Activated naive CD4-positive, alpha-beta T cell treated with anti-CD3 and anti-CD28 coated beads for 36 hours (primary cell): ENCODE results near the gene USH2A. TPM values are rescaled to one million over a fixed set of nuclear protein-coding genes. Genes with fewer than 3 reads are reported as not detected.

Source experiments
- CTCF ChIA-PET: fragments of 350-600 bp; sonication (Branson Sonifier 250); formaldehyde crosslinking; loops from one replicate; lab custom pipeline; 2021; ENCODE audit warnings: antibody characterized with exemption; lab: Charles Lee
- DNase-seq: peaks from one replicate; pipeline ENCODE4 v3.0.0-alpha.2; 2020
- H3K27ac Mint-ChIP-seq: one replicate; pipeline ENCODE4 v1.8.0; 2021; ENCODE audit warnings: mild to moderate bottlenecking, mixed read lengths
- H3K27me3 Mint-ChIP-seq: one replicate; pipeline ENCODE4 v1.8.0; 2021; ENCODE audit warnings: low read depth, mixed read lengths
- H3K36me3 Mint-ChIP-seq: one replicate; pipeline ENCODE4 v1.8.0; 2021; ENCODE audit warnings: low read depth, mixed read lengths
- H3K4me1 Mint-ChIP-seq: one replicate; pipeline ENCODE4 v1.8.0; 2021; ENCODE audit warnings: low read depth, mixed read lengths
- H3K4me3 Mint-ChIP-seq: one replicate; pipeline ENCODE4 v1.8.0; 2021; ENCODE audit warnings: mild to moderate bottlenecking, moderate library complexity, mixed read lengths
- H3K9me3 Mint-ChIP-seq: one replicate; pipeline ENCODE4 v1.8.0; 2021; ENCODE audit warnings: mixed read lengths
- intact Hi-C: fragments of 100-400 bp; cut with micrococcal nuclease; formaldehyde crosslinking; loops from one replicate; pipeline ENCODE4 v1.15.1; 2023
- total RNA-seq, 2 experiments: library from RNA; stranded (reverse); gene quantifications; one replicate each; pipeline ENCODE4 v1.2.3, GENCODE V29; 2021

The USH2A gene, protein sequence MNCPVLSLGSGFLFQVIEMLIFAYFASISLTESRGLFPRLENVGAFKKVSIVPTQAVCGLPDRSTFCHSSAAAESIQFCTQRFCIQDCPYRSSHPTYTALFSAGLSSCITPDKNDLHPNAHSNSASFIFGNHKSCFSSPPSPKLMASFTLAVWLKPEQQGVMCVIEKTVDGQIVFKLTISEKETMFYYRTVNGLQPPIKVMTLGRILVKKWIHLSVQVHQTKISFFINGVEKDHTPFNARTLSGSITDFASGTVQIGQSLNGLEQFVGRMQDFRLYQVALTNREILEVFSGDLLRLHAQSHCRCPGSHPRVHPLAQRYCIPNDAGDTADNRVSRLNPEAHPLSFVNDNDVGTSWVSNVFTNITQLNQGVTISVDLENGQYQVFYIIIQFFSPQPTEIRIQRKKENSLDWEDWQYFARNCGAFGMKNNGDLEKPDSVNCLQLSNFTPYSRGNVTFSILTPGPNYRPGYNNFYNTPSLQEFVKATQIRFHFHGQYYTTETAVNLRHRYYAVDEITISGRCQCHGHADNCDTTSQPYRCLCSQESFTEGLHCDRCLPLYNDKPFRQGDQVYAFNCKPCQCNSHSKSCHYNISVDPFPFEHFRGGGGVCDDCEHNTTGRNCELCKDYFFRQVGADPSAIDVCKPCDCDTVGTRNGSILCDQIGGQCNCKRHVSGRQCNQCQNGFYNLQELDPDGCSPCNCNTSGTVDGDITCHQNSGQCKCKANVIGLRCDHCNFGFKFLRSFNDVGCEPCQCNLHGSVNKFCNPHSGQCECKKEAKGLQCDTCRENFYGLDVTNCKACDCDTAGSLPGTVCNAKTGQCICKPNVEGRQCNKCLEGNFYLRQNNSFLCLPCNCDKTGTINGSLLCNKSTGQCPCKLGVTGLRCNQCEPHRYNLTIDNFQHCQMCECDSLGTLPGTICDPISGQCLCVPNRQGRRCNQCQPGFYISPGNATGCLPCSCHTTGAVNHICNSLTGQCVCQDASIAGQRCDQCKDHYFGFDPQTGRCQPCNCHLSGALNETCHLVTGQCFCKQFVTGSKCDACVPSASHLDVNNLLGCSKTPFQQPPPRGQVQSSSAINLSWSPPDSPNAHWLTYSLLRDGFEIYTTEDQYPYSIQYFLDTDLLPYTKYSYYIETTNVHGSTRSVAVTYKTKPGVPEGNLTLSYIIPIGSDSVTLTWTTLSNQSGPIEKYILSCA (N-terminal part only)
- total RNA-seq, result not detected

DNA sequence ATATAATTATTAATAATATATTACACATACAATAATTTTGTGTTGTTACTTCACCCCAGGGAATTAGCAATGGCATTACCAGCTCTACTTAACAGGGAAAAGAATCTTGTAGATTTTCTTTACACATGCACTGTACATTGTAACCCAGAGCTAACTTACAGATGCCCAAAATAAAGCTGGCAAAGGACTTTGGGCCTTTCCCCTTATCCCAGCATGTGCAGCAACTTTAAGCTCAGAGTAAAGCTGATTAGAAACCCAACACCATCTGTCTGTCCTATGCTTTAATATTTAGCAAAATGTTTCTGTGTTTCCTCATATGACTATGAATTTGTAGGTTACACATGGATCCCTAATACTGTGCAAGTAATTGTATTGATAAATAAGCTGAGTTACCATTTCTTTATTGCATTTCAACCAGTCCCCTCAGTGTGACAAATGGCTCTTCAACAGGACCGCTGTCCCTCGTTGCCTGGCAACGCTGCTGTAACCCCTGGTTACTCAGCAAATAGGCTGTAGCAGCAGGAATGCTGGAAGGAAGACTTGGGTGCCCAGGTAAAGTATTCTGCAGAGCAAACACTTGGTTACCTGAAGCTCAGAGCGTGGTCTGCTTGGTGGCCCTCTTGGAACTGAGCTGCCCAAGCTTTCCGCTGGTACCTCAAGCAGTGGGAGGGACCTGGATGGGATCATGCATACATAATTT, at the start of gene USH2A:
USH2A (minus strand) TSS at position 628 of the 700 bp plus-strand sequence. CDS start 1,112 bp downstream, outside the sequence.
- H3K9me3 Mint-ChIP-seq, result no peaks in the 10 kb centered on the region
- no peaks in the 10 kb centered on the region for H3K27me3 Mint-ChIP-seq
- H3K27ac Mint-ChIP-seq, result no peak within 1 kb of the TSS
- no peaks in the 10 kb centered on the region for H3K4me1 Mint-ChIP-seq
- H3K36me3 Mint-ChIP-seq, result no peaks in the 10 kb centered on the region
- DNase-seq, result no peak
- no peak within 1 kb of the TSS for H3K4me3 Mint-ChIP-seq
- intact Hi-C loops, result no loop called here
- CTCF ChIA-PET, result no interaction called here

DNA sequence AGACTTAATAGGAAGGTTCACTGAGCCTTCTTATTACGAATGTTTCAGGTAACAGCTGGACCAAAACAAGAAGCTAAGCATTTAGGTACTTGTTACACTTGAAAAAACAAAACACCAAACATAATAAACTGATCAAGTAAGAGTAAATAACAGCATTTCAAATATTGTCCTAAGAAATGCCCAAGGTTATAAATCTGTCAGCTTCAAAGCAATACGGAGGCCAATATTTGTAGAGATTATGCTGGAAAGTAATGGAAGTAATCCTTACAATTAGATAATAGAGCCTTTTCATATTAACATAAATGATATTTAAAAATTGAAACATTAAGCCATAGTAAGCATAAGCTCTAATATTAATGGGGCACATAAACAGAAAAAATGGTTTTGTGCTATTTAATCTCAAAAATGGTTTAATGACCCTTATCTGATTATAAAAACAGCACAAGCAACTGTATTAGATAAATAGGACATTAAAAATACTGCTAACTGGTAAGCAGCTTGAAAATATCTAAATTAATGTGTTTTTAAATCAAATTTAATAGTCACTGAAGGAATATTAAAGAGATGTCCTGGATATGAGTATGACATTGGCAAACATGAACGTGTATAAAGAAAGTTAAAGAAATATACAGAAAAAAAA, 43.0 kb upstream of the USH2A start:
- H3K36me3 Mint-ChIP-seq, result no peaks in the 10 kb centered on the region
- intact Hi-C loops, result no loop called here
- DNase-seq, result no peak
- H3K4me3 Mint-ChIP-seq, result no peak overlapping the region
- H3K9me3 Mint-ChIP-seq, result no peaks in the 10 kb centered on the region
- H3K27me3 Mint-ChIP-seq, result no peaks in the 10 kb centered on the region
- no peak overlapping the region for H3K27ac Mint-ChIP-seq
- H3K4me1 Mint-ChIP-seq, result no peaks in the 10 kb centered on the region
- CTCF ChIA-PET, result no interaction called here

DNA sequence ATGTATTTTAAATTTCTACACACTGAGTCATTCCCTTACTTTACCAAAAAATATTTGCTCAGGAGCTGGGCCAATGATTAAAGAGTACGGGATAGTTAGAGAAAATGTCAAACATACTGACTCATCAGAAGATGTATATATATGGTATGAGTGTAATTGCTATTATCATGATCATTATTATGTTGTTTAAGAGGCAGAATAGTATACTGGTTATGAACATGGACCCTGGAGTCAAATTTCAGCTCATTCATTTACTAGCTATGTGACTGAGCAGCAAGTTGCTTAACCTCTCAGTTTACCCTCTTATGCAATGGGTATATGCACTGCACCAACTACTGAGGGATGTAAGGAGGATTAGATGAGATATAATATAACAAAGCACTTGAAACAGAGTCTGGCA, 41.2 kb upstream of the USH2A start:
- H3K4me1 Mint-ChIP-seq, result no peaks in the 10 kb centered on the region
- intact Hi-C loops, result no loop called here
- no peaks in the 10 kb centered on the region for H3K36me3 Mint-ChIP-seq
- H3K27ac Mint-ChIP-seq, result no peak overlapping the region
- CTCF ChIA-PET, result no interaction called here
- DNase-seq, result no peak
- no peaks in the 10 kb centered on the region for H3K27me3 Mint-ChIP-seq
- H3K9me3 Mint-ChIP-seq, result no peaks in the 10 kb centered on the region
- no peak overlapping the region for H3K4me3 Mint-ChIP-seq

DNA sequence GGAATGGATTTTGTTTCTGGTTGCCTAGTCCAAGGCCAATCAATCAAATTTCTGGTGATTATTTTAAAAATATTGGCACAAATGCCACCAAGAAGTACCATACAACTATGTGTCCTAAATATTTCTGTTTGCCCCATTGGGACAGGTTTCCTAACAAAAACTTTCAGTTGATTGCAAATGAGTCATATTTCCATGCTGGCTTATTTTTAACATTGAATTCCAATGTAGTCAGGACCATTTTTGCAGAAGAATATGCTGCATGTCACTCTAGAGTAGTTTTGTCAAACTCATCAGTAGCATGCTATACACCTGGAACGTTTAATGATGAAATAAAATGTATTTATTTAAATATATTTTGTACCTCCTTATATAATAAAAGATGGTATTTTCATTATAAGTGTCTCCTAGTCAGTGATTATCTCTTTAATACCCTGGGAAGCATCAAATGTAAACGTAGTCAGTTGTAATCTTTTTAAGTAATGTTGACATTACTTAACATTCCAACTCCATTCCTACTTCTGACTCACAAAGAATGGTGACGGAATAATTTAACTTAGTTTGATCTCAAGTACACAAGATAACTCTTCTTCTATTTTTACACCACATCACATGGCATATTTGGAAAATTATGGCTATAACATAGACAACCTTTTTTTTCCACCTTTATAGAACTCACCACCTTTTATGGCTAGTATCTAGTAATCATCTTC, 39.0 kb upstream of the USH2A start:
- Mint-ChIP-seq H3K4me1 (no peaks in the 10 kb centered on the region), H3K4me3 (no peak overlapping the region), H3K9me3 (no peaks in the 10 kb centered on the region), H3K27ac (no peak overlapping the region), H3K27me3 (no peaks in the 10 kb centered on the region), H3K36me3 (no peaks in the 10 kb centered on the region)
- CTCF ChIA-PET, result no interaction called here
- intact Hi-C loops, result no loop called here
- DNase-seq, result no peak

DNA sequence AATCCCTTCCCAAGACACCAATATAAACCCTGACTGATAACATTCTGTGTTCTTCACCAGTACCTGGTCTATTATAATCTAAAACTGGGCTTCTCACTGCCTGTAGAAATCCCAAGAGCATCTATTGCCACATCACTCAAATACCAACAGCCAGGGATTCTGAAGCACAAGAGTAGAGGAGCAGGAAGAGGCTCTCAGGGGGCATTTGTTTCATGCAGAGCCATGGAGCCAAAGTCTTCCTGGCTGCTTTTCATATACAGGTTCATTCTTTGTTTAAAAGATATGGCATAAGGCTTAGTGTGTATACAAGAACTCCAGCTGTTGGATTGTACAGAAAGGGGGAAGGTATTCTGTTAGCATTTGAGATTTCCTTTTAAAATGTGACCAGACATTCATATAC, 38.2 kb upstream of the USH2A start:
- no peak overlapping the region for H3K4me3 Mint-ChIP-seq
- H3K4me1 Mint-ChIP-seq, result no peaks in the 10 kb centered on the region
- no peak overlapping the region for H3K27ac Mint-ChIP-seq
- H3K9me3 Mint-ChIP-seq, result no peaks in the 10 kb centered on the region
- CTCF ChIA-PET, result no interaction called here
- intact Hi-C loops, result no loop called here
- H3K27me3 Mint-ChIP-seq, result no peaks in the 10 kb centered on the region
- no peaks in the 10 kb centered on the region for H3K36me3 Mint-ChIP-seq
- no peak for DNase-seq

DNA sequence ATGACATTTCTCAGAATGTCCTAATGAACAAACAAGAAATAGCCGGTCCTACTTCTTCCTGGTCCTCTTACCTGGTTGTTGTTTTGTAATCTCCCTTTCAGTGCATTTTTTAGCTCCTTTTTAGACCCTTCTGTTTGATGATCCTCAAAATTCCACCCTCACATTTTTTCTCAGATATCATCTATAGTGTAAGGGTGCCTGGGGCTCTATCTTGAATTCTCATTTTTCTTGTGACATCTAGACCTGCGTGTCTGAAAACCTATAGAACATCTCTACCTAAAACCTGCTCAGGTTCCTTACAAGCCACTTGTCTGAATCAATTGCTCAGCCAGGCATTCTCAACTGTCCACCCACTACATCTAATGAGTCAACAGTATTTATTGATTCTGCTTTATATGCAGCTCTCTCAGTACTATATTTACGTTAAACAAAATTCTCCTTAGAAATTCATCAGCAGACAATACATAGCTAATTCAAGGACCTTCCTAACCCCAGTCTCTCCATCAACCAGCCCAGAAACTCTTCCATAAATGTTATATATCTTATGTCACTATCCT, 36.5 kb upstream of the USH2A start:
- Mint-ChIP-seq H3K36me3 (no peaks in the 10 kb centered on the region), H3K27ac (no peak overlapping the region), H3K4me1 (no peaks in the 10 kb centered on the region), H3K4me3 (no peak overlapping the region), H3K9me3 (no peaks in the 10 kb centered on the region), H3K27me3 (no peaks in the 10 kb centered on the region)
- intact Hi-C loops, result no loop called here
- no peak for DNase-seq
- CTCF ChIA-PET, result no interaction called here

DNA sequence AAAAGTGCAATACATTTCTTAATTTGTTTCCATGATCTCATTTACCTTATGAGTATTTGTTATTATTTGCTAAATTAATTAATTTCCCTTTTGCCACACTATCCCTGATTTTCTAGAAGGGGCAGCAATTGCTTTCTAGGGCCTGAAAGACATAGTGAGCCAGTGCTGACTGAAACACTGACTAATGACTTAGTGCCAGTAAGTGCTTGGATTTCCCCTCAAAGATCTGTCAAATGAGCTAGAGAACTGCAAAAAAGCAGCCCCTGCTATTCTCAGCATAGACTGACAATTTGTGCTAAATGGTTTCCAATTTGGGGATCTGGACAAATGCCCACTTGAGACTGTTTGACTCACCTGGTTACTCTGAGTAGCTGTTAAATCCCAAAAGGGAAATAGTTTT, 35.6 kb upstream of the USH2A start:
- CTCF ChIA-PET, result no interaction called here
- no peaks in the 10 kb centered on the region for H3K4me1 Mint-ChIP-seq
- intact Hi-C loops, result no loop called here
- H3K9me3 Mint-ChIP-seq, result peaks cover 2% of the 10 kb centered on the region
- no peaks in the 10 kb centered on the region for H3K36me3 Mint-ChIP-seq
- no peak overlapping the region for H3K4me3 Mint-ChIP-seq
- no peak for DNase-seq
- no peak overlapping the region for H3K27ac Mint-ChIP-seq
- H3K27me3 Mint-ChIP-seq, result no peaks in the 10 kb centered on the region

DNA sequence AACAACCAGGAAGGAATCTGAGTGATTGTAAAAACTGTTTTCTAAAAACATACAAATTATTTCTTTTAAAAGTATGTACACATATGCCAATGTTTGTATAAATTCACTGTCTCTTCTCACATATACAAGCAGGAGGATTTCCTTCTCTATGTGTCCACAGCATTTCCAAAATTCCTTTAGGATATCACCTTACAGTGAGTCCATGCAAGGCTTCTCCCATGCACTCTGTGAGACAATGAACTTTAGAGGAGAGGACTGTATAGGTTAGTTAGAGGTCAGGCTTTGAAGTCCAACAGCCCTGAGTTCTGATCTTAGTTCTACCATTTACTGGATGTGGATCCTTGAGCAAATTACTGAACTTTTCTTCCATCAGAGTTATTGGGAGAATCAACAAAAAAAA, 34.1 kb upstream of the USH2A start:
- Mint-ChIP-seq H3K9me3 (peaks cover 7% of the 10 kb centered on the region), H3K4me3 (no peak overlapping the region), H3K27ac (no peak overlapping the region), H3K36me3 (no peaks in the 10 kb centered on the region), H3K27me3 (no peaks in the 10 kb centered on the region), H3K4me1 (no peaks in the 10 kb centered on the region)
- intact Hi-C loops, result no loop called here
- CTCF ChIA-PET, result no interaction called here
- no peak for DNase-seq

DNA sequence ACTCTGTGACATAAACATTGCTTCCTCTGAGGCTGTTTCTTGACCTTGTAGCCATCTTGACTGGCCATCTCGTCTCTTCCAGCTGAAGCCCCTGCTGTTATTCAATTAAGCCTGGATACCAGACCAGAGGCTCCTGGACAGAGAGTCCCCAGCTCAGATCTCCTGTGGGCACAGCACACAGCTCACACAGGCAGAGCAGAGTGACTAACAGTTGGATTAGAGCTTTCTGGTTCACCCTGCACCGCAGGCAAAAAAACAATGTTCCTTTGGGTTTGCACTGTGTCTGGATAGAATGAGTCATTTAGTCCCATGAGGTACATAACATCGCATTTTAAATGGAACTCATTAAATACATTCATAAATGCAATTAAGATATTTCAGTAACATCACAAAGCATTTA, 33.4 kb upstream of the USH2A start:
- H3K9me3 Mint-ChIP-seq, result peaks cover 7% of the 10 kb centered on the region
- no peaks in the 10 kb centered on the region for H3K36me3 Mint-ChIP-seq
- DNase-seq, result no peak
- intact Hi-C loops, result no loop called here
- H3K4me1 Mint-ChIP-seq, result no peaks in the 10 kb centered on the region
- no peak overlapping the region for H3K4me3 Mint-ChIP-seq
- H3K27me3 Mint-ChIP-seq, result no peaks in the 10 kb centered on the region
- CTCF ChIA-PET, result no interaction called here
- no peak overlapping the region for H3K27ac Mint-ChIP-seq

DNA sequence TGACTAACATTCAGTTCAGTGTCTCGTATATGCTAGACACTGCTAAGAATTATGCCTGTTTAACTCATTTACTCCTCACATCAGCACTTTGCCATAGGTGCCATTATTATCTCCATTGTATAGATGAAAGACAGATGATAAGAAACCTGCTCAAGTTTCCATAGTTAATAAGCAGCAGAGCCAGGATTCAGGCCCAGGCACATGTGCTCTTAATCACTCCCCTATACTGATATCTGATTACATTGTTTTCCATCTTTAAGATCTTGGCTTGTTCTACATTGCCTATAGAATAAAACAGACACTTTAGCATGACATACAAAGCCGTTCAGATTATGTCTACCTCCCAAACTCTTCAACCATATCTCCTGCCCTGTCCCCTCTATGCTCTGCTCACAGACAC, 30.5 kb upstream of the USH2A start:
- Mint-ChIP-seq H3K4me3 (no peak overlapping the region), H3K9me3 (peaks cover 9% of the 10 kb centered on the region), H3K4me1 (no peaks in the 10 kb centered on the region), H3K36me3 (no peaks in the 10 kb centered on the region), H3K27me3 (no peaks in the 10 kb centered on the region), H3K27ac (no peak overlapping the region)
- intact Hi-C loops, result no loop called here
- DNase-seq, result no peak
- CTCF ChIA-PET, result no interaction called here

DNA sequence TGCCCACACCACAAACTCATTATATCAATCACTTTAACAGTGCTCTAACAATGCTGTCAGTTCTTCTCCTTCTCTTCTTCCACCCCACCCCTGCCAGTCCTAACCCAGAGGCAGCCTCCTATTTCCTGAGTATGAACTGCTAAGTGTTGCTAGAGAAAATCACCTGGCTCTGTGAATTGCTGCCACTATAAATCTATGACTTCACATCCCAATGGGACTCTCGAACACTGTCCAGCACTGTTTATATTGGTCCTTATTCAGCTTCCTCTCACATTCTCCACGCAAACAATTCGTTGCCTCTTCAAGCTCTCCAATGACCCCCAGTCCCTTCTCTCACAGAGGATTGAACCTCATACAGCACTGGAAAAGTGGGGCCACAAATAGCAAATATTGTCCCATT, 27.0 kb upstream of the USH2A start:
- no peak for DNase-seq
- Mint-ChIP-seq H3K27ac (no peak overlapping the region), H3K27me3 (no peaks in the 10 kb centered on the region), H3K4me1 (no peaks in the 10 kb centered on the region), H3K9me3 (peaks cover 11% of the 10 kb centered on the region), H3K36me3 (no peaks in the 10 kb centered on the region), H3K4me3 (no peak overlapping the region)
- CTCF ChIA-PET, result no interaction called here
- intact Hi-C loops, result no loop called here
